ENCODE data around the gene ZSWIM1. TPM values are rescaled to one million over a fixed set of nuclear protein-coding genes. Genes with fewer than 3 reads are reported as not detected.

Gene ZSWIM1
- total RNA-seq, 4 donors from 2014 or later: 4.5 to 8.2 (median 6.0) TPM

- no peak overlapping the region for H3K4me3 ChIP-seq
- H3K27me3 ChIP-seq: no peaks in the 10 kb centered on the region
- TF ChIP-seq EP300 (IDR thresholded peaks at IDR 0.05) (no peak), POLR2A (IDR thresholded peaks at IDR 0.05) (no peak)
- TF ChIP-seq, protein P1, sequence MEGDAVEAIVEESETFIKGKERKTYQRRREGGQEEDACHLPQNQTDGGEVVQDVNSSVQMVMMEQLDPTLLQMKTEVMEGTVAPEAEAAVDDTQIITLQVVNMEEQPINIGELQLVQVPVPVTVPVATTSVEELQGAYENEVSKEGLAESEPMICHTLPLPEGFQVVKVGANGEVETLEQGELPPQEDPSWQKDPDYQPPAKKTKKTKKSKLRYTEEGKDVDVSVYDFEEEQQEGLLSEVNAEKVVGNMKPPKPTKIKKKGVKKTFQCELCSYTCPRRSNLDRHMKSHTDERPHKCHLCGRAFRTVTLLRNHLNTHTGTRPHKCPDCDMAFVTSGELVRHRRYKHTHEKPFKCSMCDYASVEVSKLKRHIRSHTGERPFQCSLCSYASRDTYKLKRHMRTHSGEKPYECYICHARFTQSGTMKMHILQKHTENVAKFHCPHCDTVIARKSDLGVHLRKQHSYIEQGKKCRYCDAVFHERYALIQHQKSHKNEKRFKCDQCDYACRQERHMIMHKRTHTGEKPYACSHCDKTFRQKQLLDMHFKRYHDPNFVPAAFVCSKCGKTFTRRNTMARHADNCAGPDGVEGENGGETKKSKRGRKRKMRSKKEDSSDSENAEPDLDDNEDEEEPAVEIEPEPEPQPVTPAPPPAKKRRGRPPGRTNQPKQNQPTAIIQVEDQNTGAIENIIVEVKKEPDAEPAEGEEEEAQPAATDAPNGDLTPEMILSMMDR (IDR thresholded peaks at IDR 0.05): no peak
- no peak overlapping the region for H3K27ac ChIP-seq
- no peak for DNase-seq (ENCODE audit: low spot score in 2 of 2)
- no peaks in the 10 kb centered on the region for H3K9me3 ChIP-seq
- H3K36me3 ChIP-seq: peaks cover 0 to 72% (median 9%) of the 10 kb centered on the region in 3 donors
- peaks cover 0 to 39% (median 19%) of the 10 kb centered on the region in 4 donors for H3K4me1 ChIP-seq
- WGBS, 2 donors: 95 to 96% methylated on average over 6 of the region's 6 CpGs
Measured at GRCh38 chr20:45852326-45852725, 28.7 kb upstream of the ZSWIM1 start.

DNA sequence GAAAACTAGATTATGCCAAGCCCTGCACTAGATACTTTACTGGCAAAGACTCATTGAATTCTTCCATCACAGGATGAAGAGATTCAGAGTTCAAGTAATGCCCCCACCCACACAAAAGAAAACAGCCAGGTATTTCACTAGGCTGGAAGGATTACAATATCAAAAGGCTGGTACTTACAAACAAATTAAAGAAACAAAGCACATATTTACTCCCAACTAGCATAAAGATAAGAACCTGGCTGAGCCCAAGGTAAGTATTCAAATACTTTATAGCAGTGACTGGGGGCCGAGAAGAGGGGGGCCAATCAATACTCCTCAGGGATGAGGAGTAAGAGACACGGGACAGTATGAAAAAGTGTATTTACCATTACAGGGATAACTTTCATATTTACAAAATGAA is 27.5 kb upstream of the ZSWIM1 start:
- TF ChIP-seq EP300 (IDR thresholded peaks at IDR 0.05) (no peak), POLR2A (IDR thresholded peaks at IDR 0.05) (no peak)
- TF ChIP-seq, protein P1 (IDR thresholded peaks at IDR 0.05): no peak
- WGBS, 2 donors: 74 to 76% methylated on average over 2 of the region's 2 CpGs
- H3K27ac ChIP-seq: no peak overlapping the region
- DNase-seq (ENCODE audit: low spot score in 2 of 2): no peak
- peaks cover 0 to 61% (median under 1%) of the 10 kb centered on the region in 3 donors for H3K36me3 ChIP-seq
- H3K27me3 ChIP-seq: no peaks in the 10 kb centered on the region
- H3K4me3 ChIP-seq: no peak overlapping the region
- H3K9me3 ChIP-seq: no peaks in the 10 kb centered on the region
- peaks cover 0 to 48% (median 23%) of the 10 kb centered on the region in 4 donors for H3K4me1 ChIP-seq

DNA sequence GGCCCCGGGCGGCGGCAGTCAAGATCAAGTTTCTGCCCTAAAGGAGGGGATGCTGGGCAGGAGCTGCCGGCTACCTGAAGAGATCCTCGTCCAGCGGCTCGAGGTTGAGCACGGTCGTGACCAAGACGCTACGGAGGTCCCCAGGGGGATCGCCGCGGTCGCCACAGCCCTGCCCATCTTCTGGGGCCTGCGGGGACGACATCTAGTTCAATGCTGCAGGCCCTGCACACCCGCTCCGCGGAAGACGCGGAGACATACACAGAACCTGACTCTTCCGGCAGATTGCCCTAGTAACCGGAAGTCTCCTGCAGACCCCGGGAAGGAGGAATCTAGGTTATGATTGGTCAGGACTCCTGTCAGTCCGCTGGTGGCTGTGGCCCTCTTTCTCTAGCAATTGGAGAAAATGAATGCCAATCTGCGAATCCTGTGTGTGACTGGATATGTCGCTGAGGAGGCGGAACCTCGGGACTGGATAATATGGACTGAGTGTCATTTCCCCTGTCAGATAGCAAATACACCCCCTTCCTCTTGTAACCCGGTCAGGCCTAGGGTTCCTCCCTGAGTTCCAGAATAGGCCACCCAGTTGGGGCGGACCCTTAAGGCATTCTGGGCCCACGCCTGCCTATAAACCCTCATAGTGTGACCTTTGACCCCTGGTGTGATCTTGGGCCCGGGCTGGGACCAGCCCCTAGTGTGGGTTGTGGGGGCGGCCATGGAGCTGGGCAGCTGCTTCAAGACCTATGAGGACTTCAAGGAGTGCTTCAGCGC is 23.7 kb upstream of the ZSWIM1 start, which contains the start of the genes ACOT8 and ZSWIM3:
Gene ACOT8, minus strand, starts transcription at position 279 of the 768 bp plus-strand sequence. Its CDS starts 77 bp downstream, at position 202.
Gene ZSWIM3, plus strand, starts transcription at position 501 of the 768 bp plus-strand sequence. Its CDS starts 212 bp downstream, at position 713.
- DNase-seq (ENCODE audit: low spot score in 2 of 2): peak; percentile 91 to 100
- Histone ChIP-seq H3K4me1 (peaks cover 0 to 51% (median 23%) of the 10 kb centered on the region in 4 donors), H3K36me3 (peaks cover 0 to 29% (median 0%) of the 10 kb centered on the region in 3 donors), H3K27ac (peak within 1 kb of the TSS; percentile 37 to 87 (median 82)), H3K4me3 (peak within 1 kb of the TSS; percentile 66 to 99 (median 88)), H3K9me3 (no peaks in the 10 kb centered on the region), H3K27me3 (no peaks in the 10 kb centered on the region)
- peak; percentile 36 to 79 for TF ChIP-seq POLR2A (IDR thresholded peaks at IDR 0.05)
- TF ChIP-seq, protein P1 (IDR thresholded peaks at IDR 0.05): peak in 1 of 5 experiments; percentile 29
- TF ChIP-seq EP300 (IDR thresholded peaks at IDR 0.05): peak in 1 of 2 donors; percentile 80
- WGBS, 2 donors: 0% methylated on average over 23 to 35 of the region's 36 CpGs

DNA sequence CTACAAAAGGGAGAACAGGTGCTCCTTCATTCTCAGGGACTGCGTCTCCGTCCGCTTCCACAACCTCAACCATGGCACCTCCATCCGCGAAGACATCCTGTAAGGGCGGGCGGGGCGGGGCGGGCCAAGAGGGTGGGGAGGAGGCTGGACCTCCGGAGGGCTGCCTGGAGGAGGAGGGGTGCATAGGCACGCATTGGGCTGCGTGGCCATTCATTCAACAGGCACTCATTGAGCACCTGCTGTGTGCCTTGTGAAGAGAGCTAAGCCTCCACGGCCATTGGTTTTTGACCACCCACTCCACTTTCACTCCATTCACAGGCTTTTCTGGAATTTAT is 23.2 kb upstream of the ZSWIM1 start:
- Histone ChIP-seq H3K4me1 (peaks cover 0 to 51% (median 23%) of the 10 kb centered on the region in 4 donors), H3K27ac (peak overlapping the region in 3 of 4 donors; percentile 81 to 87 (median 83)), H3K27me3 (no peaks in the 10 kb centered on the region), H3K9me3 (no peaks in the 10 kb centered on the region), H3K4me3 (peak overlapping the region; percentile 66 to 99 (median 88)), H3K36me3 (peaks cover 0 to 24% (median 0%) of the 10 kb centered on the region in 3 donors)
- DNase-seq (ENCODE audit: low spot score in 2 of 2): no peak
- TF ChIP-seq, protein P1 (IDR thresholded peaks at IDR 0.05): no peak
- TF ChIP-seq POLR2A (IDR thresholded peaks at IDR 0.05): no peak
- no peak for TF ChIP-seq EP300 (IDR thresholded peaks at IDR 0.05)
- WGBS, 2 donors: 4 to 6% methylated on average over 9 to 12 of the region's 13 CpGs

- TF ChIP-seq, protein P1 (IDR thresholded peaks at IDR 0.05): no peak
- no peak for TF ChIP-seq POLR2A (IDR thresholded peaks at IDR 0.05)
- no peak for TF ChIP-seq EP300 (IDR thresholded peaks at IDR 0.05)
- H3K4me1 ChIP-seq: peaks cover 0 to 35% (median 20%) of the 10 kb centered on the region in 4 donors
- H3K27me3 ChIP-seq: no peaks in the 10 kb centered on the region
- no peaks in the 10 kb centered on the region for H3K9me3 ChIP-seq
- no peak for DNase-seq (ENCODE audit: low spot score in 2 of 2)
- peaks cover 0 to 6% (median 0%) of the 10 kb centered on the region in 3 donors for H3K36me3 ChIP-seq
- 93 to 94% methylated on average over 5 of the region's 5 CpGs for WGBS, 2 donors
- H3K4me3 ChIP-seq: no peak overlapping the region
- H3K27ac ChIP-seq: no peak overlapping the region
Measured at GRCh38 chr20:45859916-45860315, 21.1 kb upstream of the ZSWIM1 start.
